Retina (tissue), 1 donor: Measurements from ENCODE around the gene BRD1.
"Not testable (repeated sequence)": the region's sequence is repeated elsewhere in the genome, so short reads cannot be mapped to it uniquely, and the experiment has no call there.

Source experiments
- DNase-seq: peaks from one replicate; pipeline ENCODE4 v3.0.0-alpha.2; 2016

The BRD1 gene

GRCh38 chr22:49852898-49853894 lies 25.5 kb upstream of the BRD1 start, which contains the start of gene ZBED4:
ZBED4 (plus strand) TSS chr22:49853844; CDS start chr22:49883663, 29,819 bp downstream.
- peak; percentile 98 for DNase-seq

DNA sequence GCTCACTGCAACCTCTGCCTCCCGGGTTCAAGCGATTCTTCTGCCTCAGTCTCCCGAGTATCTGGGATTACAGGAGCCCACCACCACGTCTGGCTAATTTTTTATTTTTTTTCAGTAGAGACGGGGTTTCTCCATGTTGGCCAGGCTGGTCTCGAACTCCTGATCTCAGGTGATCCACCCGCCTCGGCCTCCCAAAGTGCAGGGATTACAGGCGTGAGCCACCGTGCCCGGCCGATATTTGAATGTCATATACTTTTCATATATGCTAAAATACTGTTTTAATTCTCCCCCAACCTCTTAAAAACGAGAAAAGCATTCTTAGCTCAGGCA lies 24.9 kb upstream of the BRD1 start:
- not testable (repeated sequence) for DNase-seq

GRCh38 chr22:49850959-49851802 lies 23.5 kb upstream of the BRD1 start:
- DNase-seq = no peak

DNA sequence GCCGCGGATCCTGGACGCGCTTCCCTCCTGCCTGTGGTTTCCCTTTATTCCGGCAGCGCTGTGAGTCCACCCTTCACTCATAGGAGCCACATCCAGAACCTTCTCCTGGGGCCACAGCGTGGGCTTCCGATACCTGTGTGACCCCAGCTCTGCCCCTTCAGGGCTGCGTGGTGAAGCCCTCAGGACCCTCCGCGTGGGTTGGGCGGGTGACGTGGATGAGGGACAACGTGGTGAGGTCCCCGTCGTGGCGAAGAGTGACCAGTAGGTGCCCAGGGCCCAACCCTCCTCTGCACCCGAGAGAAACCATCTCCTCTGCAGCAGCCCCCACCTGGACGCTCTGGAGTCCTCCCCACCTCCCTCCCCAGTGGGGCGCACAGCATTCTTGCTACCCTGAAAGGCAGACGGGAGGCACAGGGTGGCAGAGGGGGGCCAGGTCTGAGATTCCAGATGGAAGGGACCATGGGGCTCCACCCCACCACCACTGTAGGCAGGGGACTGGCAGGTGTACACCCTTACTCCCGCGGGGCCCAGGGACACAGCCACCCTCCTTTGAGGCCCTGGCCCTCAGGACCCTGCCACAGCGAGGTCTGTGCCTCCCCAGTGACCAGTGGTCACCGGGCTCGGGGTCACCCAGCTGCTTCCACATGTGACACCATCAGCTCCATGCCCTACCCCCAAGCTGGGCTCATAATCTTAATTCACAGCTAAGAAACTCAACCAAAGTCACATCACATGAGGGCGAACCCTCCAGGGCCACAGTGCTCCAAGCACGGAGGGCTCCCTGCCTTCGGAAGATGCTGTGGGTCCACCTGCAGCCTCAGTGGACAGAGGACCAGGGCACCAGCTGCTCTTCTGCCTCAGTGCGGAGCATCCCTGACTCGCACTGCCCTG lies 22.6 kb upstream of the BRD1 start:
- no peak for DNase-seq

- DNase-seq = peak; percentile 31
Observed at GRCh38 chr22:49849161-49850020, 21.7 kb upstream of the BRD1 start.

- no peak for DNase-seq
Observed at GRCh38 chr22:49848690-49849160, 21.1 kb upstream of the BRD1 start.

DNA sequence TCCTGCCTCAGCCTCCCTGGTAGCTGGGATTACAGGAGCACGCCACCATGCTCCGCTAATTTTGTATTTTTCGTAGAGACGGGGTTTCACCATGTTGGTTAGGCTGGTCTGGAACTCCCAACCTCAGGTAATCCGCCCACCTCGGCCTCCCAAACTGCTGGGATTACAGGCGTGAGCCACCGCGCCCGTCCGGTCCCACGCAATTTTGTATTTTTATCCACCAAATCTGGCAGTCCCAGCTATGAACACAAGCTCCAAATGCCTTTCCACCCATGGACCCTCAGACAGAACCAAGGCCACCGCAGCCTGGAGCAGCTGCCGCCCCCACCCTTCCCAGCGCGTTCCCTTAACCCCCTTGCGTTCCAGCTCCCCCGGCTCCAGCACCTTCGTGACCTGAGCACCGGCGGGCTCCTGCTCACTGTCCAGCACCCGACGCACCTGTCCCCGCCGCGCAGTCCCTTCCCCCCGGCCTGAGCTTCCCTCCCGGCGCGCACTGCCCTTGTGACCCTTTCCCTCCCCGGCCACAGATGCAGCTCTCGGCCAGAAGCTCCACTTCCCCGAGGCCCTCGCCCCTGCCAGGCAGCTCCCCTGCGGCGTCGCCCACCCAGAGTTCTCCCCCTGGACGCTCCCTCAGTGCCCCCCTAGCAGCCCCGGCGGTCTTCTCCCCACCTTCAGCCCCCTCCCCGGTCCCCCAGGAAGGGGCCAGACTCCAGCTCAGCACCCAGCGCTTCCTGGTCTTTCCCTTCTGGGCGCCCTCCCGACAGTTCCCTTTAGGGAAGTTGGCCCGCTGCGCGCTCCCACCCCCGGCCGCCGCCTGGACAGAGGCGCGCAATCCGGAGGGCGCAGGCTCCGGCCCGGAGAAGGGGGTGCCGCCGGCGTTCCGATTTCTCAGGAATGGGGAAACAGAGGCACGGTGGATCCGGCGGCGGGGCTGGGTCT lies 20.3 kb upstream of the BRD1 start:
- DNase-seq = peak; percentile 44

DNA sequence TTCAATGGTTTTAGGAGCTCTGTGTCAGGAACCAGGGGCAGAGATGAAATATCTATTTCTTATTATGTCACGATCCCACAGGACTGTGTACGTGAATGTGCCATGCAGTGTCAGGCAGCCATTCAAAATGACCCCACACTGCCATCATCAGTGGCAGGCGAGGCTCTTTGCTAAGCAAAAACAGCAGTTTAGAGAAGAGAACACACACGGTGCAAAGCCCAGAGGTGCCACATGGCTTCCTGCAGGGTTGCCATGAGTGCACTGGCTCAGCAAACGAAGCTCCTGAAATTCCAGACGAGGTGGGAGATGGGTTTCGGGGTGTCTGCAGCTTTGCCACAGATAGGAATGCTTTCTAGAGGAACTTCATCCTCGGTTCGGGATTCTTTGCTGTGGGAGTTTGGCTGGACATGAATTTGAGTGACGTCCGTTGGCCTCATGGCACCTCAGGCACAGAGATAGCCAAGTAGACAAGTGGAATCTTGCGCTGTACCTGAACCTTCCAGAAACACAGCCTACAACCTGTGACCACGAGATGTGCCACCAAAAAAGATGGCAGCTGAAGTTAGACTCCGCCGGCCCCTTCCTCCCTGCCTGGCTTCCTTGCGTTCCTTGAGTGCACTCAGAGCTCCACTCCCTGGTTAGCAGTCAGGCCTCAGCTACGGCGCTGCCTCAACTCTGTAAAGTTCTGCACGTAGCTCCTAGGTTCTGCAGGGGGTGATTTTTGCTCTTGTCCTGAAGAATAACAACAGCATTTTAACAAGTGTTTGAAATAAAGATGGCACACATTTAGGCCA lies 18.2 kb upstream of the BRD1 start:
- DNase-seq = no peak

GRCh38 chr22:49845241-49845640 lies 17.6 kb upstream of the BRD1 start:
- no peak for DNase-seq

DNA sequence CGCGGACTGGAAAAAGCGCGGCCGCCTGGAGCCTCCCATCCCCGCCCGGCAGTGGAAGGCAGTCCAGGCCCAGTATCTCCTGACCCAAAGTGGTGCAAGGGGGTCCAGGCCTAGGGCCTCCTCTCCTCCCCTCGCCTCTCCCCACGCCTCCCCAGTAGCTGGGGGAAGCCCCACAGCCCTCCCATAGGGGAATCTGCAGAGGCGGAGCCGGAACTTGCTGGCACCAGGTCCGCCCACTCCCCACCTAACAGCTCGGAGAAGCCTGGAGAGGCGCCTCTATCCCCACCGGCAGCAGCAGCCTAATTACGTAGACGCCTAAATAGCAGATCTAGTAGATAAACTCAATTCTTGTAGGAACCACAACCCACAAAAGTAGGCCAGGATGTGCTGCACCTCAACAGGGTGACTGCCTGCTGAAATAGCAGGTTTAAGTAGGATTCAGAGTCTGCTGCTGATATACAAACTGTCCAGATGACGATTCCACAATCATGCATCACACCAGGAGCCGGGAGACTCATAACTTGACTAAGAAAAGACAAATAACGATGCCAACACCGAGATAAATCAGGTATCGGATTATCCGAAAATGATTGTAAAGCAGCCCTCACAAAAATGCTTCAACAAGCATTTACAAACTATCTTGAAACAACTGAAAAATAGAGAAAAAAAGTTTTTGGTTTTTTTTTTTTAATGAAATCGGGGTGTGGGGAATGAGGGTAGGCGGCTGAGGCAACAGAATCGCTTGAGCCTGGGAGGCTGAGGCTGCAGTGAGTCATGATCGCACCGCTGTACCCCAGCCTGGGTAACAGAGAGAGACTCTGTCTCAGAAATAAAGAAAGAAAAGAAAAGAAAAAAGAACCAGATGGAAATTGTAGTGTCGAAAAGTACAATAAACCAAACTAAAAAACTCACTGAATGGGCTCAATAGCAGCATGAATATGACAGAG lies 11.4 kb upstream of the BRD1 start:
- DNase-seq = no peak

DNA sequence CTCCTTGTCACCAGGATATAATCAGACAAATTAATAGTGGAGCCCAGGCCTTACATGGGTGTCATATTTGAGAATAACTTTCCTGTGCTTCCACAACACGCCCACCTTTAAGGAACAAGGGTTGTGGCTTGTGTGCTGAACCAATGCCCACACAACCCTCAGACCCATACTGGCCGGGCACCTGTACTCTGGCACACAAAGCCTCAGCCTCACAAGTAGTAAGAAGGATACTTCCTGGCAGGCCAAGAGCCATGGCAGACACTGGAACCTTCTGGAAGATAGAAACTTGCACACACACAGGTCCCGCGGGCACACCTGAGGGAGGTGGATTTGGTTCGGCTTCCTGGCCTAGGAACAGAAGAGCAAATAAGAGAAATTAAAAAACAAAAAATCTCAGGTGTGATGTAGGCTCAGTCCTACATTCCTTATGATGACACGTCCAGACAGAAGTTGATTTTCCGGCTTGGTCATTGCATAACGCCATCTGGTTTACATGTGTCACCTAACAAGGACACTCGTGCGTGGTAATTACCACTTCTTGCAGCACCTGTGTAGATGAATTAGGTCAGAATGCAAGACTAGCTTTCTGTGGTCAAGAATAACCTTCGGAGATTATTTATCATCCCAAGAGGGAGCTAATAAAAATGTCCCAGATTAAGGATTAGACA lies 5.8 kb upstream of the BRD1 start:
- no peak for DNase-seq

DNA sequence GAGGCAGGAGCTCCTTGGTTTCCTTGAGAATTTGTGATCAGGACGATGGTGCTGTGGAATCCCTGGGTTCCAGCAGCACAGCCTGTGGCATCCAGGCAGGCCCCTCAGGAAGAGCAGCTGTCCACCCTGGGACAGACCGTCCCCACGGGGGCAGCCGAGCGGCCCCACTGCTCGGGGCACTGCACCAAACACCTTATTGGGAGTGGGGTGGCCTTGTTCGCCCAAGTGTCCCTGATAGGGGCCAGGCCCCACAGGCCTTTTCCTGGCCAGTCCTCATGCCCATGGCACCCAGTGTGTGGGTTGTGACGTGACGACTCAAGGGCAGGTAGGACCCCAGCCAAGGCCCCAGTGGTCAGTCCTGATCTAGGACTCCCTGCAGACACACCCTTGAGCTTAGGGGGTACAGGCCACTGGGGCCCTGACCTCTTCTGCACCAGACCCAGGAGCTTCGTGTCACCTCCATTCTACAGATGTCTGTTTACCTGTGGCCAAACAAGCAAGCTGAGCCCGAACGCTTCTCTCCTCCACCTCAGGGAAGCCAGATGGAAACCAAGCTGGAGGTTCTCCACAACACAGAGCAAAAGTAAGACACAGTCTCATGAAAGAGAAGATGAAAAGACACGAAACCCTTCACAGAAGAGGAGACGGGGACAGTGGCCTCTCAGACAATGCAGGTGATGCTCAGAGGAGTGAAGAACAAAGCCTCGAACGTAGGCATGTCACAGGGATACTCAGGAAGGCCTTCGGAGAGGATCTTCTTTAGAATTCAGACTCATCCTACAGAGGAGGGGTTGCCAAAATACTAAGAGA lies 1.6 kb upstream of the BRD1 start:
- DNase-seq = no peak

DNA sequence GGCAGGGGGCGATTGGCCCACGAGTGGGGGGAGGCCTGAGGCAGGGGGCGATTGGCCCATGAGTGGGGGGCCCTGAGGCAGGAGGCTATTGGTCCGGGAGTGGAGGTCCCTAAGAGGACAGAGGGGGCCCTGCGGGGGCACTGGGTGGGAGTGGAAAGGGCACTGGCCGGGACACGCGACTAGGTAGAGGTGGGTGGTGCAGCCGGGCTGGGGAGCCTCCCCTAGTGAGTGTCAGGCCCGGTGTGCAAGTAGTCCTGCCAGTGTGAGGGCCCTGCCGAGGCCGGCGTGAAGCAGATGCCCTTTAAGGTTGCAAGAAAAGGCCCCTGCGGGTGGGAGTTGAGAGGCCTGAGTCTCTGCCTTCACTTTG lies 909 bp upstream of the BRD1 start:
- DNase-seq = no peak

GRCh38 chr22:49827271-49827852 lies 311 bp downstream of the BRD1 start:
- no peak for DNase-seq

DNA sequence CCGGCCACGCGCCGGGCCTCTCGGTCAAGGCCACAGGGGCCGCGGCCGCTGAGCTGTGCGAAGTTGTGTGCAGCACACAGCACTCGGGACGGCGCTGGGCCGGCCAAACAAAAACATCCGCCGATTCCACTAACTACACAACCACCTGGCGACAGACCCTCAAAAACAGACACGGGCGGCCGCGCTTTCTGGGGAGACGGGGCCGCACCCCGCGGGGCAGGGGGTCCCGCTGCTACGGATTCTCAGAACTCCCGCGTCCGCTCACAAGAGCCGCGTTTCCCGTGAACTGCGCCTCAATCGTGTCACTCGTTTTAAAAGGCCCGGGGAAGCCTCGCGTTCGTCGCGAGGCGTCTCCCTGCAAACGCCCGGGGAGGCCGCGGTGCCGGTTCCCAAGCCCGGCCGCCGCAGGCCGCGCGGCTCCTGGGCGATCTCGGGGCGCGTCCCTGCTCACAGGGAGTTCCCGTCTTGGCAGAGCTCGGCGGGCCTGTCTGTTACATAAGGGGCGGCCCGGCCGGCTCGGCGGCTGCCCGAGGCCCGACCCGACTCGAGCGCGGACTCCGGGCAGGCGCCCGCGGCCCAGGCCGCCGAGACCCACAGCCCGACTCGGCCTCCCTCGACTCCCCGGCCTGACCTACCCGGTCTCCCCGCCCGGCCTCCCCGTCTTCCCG lies 936 bp downstream of the BRD1 start:
- DNase-seq = peak; percentile 75
